NCI-H1417 (cell line): ENCODE measurements around the gene ORM1.
"Not testable (repeated sequence)": the region's sequence is repeated elsewhere in the genome, so short reads cannot be mapped to it uniquely, and the experiment has no call there.

Experiments used
- DNase-seq, 3 experiments: peaks; one replicate each; lab custom pipeline; 2025; lab: John Stamatoyannopoulos, UW

The ORM1 gene

DNA sequence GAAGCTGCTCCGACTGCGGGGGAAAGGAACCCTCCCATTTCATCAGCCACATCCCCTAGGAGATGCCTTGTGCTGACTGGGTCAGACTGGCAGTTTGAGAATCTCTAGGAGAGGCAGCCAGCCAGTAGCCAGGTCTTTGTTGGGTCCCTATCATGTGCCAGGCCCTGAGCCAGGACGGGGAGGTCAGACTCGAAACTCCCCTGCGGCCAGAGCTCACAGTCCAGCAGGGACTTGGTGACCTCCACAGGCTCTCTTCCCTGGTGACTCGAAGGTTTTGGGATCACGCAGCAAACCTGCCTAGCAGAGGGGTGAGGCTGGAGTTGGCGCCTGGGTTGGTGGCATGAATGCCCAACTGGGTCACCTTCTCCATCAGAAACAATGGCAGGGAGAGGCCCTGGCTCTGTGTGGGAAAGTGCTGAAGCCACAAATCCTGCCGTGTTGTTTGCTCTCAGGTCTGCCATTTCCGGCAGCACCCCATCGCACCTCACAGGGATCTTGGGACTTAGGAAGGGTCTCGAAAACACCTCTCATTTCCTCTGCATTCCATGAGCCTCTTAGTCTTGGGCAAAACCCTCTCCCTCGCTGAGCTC, 14.4 kb upstream of the ORM1 start:
- DNase-seq = no peak

DNA sequence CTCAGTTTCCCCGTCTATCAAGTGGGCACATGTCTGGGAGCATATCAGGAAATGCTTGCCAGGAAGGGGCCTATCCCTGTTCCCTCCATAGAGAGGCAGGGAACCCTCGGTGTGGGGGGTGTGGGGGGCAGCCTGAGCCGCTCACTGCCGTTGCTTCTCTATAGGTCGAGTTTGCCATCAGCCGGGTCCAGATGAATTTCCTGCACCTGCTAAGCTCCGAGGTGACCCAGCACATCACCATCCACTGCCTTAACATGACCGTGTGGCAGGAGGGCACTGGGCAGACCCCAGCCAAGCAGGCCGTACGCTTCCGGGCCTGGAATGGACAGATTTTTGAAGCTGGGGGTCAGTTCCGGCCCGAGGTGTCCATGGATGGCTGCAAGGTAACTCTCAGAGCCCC, 13.8 kb upstream of the ORM1 start:
- DNase-seq = no peak

DNA sequence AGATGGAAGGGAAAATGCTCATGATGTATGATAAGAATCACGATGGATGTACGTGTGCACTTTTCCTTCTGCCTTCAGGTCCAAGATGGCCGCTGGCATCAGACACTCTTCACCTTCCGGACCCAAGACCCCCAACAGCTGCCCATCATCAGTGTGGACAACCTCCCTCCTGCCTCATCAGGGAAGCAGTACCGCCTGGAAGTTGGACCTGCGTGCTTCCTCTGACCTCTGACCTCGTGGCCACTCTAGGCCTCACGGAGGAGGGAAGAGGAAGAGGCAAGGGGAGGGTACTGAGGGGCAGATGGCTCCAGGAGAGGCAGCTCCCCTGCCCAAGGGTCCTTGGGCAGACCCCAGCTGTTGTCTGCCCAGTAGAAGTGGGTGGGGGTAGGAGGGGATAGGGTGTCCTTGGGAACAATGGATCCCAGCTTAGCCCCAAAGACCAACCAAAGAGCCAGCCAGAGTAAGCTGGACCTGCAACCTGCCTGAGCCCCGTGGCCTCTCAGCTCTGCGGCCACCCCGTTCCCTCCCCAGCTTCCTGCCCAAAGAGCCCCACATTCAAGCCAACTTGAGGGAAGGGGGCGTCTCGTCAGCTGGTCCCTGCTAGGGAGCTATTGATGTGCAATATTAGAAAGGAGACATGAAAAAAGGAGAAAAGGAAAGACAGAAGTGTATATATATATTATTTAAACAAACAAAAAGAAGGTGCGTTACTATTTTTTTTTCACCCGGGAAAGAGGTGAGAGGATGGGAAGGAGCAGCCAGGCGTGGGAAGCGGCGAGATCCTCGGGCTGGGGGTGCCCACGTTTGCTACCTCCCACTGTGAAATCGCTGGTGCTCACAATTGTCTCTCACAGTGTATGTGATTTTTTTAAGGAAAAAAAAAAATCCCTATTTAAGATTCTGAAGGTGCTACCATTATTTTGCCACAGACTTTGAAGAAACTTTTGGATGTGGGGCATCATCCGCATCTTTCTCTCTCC, 12.1 kb upstream of the ORM1 start:
- no peak for DNase-seq

DNA sequence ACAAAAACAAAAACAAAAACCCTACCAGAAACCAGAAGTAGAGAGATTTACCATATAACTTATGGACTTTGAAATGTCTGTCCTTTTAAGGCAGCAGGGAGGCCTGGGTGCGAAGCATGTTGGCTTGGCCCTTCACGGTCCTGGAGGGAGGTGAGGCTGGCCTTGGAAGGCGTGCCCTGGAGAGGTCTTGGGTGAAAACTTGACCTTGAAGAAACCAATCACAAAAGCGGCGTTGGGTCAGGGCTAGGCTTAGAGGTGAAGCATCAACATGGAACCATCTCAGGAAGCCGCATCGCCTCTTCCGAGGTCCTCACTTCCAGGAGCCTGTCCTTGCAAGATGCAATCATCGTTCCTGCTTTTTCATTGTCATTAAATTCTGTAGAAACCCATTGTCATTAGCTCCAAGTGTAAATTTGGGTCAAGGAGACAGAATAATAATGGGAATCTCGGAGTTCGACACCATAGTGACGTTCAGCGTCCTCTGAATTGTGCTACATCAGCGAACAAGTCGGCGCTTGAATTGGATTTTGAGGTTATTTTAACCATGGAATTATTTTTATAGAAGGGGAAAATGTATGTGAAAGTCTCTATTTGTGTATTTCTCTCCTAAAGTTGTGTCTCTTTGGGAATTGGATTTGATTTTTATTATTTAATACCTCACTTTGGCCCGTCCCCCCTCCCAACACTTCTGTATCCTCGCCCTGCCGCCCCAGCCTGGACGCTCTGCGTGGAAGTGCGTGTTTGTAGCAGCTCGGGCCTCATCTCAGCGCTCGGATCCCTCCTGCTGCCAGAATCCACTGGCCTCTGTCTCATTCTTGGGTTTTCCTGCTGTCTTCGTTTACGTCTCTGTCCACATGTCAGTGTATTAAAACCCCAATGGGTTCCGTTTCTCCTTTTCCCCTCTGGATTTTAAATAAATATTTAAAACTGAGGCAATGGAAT, 11.1 kb upstream of the ORM1 start:
- DNase-seq = no peak

DNA sequence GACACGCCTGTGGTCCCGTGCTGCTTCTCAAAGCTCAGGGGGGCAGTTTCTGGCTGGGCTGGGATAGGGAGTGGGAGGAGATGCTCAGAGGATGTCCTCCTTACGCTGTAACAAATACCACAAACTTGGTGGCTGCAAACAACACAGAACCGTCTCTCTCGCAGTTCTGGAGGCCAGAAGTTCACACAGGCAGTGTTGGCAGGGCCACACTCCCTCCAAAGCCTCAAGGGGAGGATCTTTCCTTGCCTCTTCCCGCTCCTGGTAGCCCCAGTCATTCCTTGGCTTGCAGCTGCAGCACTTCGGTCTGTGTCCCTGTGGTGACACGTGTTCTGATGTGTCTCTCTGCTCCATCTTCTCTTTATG, 10.4 kb upstream of the ORM1 start:
- DNase-seq = no peak

DNA sequence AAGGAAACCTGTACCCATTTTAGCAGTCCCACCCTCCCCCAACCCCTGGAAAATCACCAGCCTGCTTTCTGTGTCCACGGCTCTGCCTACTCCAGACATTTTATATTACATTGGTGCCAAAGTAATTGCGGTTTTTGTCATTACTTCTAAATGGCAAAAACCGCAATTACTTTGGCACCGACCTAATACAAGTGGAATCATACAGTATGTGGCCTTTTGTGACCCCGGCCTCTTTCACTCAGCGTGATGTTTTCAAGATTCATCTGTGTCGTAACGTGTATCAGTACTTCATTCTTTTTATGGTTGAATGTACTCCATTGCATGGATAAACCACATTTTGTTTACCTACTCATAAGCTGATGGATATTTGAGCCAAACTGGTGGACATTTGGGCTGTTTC, 9.7 kb upstream of the ORM1 start:
- no peak for DNase-seq

DNA sequence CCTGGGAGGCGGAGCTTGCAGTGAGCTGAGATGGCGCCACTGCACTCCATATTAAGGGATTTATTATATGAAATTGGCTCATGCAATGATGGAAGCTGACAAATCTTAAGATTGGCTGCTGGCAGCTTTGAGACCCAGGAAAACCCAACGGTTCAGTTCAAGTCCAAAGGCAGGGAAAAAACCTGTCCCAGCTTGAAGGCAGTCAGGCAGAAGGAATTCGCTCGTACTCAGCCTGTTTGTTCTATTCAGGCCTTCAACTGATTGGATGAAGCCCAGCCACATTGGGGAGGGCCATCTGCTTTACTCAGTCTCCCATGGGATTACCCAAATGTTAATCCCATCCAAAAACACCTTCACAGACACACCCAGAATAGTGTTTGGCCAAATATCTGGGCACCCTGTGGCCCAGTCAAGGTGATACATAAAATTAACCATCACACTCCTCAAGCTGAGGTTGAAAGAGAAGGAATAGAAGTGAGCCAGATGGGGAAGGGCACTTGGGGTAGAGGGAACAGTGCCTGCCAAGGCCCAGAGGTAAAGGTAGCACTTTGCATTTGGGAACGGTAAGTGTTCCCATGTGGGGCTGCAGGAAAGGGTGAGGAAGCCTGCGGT, 8.5 kb upstream of the ORM1 start:
- DNase-seq = no peak

DNA sequence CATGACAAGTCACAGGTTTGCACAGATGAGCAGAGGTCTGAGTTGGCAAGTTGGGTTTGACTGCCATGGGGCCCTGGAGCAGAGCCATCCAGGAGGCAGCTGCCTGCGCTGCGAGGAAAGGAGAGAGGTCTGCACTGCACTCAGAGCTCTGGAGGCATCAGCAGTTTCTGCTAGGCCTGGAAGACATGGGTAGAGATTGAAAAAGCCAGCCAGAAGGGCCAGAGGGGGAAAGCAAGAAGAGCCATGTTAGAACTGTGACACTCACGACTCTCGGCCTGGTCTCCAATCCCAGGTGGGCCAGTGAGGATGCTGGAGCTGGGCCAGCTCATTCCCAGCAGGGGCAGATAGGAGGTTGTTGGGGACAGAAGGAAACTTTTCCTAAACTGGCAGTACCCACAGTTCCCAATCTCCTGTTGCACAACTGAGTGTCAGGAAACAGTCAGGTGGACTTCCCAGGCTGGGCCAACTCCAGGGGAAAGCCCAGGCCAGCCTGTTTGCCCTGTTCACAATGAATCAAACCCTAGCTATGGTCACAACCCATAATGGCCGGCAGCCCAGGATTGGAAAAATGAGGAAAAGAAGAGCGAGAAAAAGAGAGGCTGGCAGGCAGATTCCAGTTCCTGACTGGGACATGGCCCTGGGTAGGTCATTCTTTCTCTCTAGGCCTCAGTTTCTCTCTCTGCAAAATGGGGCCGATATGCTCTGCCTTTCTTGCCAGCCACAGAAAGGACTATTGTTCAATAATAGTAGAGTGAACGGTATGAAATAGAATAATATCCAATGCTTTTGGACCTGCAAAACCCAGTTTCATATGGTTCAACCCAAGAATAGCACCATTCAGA, 7.8 kb upstream of the ORM1 start:
- DNase-seq = no peak

DNA sequence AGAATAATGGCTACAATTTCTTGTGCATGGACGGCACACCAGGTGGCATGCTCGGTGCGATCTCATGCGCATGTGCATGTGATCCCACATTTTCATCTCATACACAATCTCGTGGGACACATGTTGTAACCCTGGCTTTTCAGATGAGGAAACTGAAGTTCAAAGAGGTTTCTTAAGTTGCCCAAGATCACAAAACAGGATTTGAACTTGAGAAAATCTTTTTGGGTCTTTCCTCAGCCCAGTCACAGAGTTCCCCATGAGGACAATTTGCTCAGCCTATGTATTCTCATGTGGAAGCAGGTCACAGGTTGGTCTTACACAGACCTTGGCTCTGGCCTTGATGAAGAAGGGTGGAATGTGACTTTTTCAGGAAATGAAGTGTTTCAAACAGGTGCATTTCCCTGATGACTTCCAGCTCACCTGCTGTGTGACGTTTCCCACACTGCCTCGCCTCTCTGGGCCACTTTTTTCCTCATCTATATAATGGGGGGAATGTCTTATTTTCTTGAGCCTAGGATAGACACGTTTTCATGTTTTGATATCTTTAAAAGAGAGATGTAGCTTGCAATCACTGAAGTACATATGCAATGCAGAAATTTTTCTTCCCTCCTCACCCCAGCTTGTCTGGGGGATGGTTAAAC, 7.1 kb upstream of the ORM1 start:
- no peak for DNase-seq

DNA sequence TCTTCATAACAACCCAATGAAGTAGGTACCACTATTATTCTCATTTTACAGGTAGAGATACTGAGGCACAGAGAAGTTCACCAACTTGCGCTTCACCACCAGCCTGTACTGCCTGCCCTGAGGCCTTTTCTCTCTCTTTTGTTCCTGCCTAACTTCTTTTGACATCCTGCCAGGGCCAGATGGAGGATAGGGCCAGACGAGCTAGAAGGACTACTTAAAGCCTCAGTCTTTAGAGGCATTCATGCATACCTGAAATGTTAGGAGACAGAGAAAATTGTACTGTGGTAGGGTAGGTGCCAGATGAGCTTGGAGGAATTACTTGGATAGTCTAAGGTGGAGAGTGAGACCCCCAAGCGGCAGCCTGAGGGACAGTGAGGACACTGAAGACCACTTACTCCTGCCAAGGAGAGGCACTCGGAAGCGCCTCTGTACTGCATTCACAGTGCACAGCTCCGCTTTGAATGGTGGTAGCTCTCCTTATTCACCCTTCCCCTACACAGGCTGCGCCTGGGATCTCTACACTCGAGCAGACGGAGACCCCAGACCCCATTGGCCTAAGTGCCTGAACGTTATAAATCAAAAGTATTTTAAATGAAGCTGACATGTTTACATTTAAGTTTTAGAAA, 6.2 kb upstream of the ORM1 start:
- peak in 1 of 3 experiments; percentile 9 for DNase-seq

DNA sequence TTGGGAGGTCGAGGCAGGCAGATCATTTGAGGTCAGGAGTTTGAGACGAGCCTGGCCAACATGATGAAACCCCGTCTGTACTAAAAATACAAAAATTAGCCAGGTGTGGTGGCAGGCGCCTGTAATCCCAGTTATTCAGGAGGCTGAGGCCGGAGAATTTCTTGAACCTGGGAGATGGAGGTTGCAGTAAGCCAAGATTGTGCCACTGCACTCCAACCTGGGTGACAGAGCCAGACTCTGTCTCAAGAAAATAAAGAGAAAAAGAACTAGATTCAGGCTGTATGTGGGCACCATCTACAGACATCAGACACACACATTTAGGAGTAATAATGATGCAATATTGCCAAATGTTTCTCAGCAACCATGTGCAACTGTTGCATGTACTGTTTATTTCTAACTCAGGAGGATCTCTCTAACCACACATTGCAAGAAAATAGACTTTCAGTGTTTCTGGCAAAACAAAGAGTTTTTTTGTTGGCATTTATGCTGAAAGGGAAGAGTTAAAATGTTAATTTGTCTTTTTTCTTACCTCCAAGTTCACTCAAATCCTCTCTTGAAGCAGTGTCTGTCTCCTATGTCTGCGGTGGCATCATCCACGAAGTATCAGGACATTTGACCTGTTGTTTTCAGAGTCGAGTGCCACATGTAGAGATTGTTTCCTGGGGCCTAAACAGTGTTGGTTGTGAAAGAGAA, 5.1 kb upstream of the ORM1 start:
- no peak for DNase-seq

DNA sequence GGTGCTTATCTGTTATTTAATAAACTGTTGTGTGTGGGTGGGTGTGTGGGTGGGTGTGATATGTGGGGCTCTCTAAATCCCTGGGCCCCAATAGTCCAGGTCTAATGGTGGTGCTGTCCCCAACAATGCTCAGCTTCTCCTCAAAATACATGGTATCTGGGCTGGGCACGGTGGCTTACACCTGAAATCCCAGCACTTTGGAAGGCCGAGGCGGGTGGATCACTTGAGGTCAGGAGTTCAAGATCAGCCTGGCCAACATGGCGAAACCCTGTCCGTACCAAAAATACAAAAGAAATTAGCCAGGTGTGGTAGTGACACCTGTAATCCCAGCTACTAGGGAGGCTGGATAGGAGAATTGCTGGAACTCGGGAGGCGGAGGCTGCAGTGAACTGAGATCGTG, 4.5 kb upstream of the ORM1 start:
- DNase-seq = no peak

DNA sequence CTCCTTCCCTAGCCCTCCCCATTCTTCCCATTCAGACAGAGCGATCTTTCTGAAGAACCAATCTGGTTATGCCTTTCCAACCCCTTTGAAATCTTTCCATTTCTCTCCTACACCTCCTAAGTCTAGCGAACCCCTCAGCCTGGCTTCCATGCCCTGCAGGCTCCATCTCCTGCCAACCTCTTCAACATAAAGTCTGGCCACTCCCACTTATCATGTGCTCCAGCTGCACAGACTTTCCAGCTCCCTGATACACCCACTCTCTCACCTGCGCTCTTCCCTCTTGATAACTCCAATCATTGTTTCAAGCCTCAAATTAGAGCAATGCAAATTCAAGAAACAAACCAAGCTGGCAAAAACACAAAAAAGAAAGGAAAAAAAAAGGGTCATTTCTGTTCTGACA, 3.8 kb upstream of the ORM1 start:
- peak in 2 of 3 experiments; percentile 43 to 75 for DNase-seq

DNA sequence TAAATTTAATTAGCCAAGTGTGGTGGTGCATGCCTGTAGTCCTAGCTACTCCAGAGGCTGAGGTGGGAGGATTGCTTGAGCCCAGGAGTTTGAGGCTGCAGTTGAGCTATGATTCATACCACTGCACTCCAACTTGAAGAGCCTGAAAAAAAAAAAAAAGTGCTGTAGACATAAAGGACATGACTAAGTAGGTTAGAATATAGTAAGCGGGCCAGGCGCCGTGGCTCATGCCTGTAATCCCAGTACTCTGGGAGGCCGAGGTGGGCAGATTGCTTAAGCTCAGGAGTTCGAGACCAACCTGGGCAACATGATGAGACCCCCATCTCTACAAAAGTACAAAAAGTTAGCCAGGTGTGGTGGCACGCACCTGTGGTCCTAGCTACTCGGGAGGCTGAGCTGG, 2.2 kb upstream of the ORM1 start:
- DNase-seq = not testable (repeated sequence)

DNA sequence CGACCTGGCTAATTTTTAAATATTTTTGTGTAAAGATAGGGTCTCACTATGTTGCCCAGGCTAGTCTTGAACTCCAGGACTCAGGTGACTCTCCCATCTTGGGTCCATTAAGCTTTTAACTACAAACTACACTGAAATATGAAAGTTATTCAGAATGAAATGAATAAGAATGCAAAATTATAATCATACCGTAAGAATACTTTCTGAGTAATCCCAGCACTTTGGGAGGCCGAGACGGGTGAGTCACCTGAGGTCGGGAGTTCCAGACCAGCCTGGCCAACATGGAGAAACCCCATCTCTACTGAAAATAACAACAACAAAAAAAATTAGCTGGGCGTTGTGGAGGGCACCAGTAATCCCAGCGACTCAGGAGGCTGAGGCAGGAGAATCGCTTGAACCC, 1.1 kb upstream of the ORM1 start:
- no peak for DNase-seq

DNA sequence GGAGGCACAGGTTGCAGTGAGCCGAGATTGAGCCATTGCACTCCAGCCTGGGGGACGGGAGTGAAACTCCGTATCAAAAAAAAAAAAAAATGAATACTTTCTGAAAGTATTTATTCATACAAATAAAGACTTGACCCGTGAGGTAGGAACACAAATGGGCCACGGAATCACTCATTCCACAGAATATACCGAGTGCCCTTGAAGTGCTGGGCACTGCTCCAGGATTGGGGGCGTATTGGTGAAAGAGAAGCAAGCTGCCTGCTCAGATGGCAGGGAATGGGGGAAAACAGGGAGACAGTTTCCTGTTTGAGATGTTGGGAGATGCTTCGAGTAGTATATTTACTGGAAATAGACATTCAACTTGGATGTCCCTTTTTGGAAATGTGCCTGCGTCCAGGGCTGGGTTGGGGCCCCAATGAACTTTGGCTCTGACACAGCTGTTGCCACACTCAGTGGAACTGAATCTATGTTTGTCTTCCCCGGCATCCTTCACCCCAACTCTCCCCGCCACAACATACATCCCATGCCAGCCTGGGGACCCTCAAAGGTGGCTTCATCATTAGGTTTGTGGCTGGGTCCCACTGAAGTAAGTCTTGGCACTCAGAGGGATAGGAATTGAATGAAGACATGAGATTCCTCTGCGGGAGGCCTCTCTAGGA, 609 bp upstream of the ORM1 start:
- DNase-seq = not testable (repeated sequence)

DNA sequence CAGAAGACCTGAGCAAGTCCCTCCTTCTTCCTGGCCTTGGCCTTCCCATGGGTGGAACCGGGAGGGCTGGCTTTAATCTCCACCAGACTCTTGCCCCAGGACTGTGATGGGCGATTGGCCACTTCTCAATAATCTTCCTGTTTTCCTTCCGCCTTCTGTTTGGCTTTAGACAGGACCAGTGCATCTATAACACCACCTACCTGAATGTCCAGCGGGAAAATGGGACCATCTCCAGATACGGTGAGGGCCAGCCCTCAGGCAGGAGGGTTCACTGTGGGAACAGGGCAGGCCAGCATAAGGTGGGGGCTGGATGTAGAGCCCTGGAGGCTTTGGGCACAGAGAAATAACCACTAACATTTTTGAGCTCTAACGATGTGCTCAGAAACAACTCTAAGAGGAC, 951 bp downstream of the ORM1 start:
- not testable (repeated sequence) for DNase-seq

DNA sequence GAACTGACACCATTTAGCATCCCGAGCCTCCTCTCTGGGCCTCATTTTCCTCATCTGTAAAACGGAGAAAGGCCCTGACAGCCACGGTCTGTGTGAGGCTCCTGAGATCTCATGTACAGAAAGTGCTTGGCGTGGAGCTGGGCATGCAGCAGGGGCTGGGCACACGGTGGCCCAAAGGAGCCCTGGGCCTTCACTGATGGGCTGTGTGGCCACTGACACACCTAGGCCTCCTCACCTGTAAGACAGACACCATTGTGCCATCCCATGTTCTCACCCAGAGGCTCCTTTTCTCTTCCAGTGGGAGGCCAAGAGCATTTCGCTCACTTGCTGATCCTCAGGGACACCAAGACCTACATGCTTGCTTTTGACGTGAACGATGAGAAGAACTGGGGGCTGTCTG, 1.6 kb downstream of the ORM1 start:
- no peak for DNase-seq

DNA sequence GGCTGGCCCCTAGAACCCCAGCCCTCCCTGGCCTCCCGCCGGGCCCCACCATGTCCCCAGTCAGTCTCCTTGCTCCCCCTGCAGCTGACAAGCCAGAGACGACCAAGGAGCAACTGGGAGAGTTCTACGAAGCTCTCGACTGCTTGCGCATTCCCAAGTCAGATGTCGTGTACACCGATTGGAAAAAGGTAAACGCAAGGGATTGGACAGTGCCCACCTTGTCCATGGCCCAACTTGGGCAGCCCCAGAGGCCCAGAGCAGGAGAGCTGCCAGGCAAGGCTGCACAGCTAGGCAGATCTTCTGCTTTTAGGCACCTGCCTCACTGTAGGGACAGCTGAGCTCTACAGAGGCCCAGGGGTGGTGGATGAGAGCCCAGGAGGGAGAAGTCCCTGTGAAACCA, 2.1 kb downstream of the ORM1 start:
- not testable (repeated sequence) for DNase-seq
